Glomerular endothelial cell (primary cell): ENCODE results near the gene ITGA1. TPM values are rescaled to one million over a fixed set of nuclear protein-coding genes. Genes with fewer than 3 reads are reported as not detected.
"Not testable (repeated sequence)": the region's sequence is repeated elsewhere in the genome, so short reads cannot be mapped to it uniquely, and the experiment has no call there.

Experiments
- DNase-seq: peaks from one replicate; pipeline ENCODE4 v3.0.0-alpha.2; 2011; ENCODE audit warnings: low read depth, low spot score; ENCODE audit errors: extremely low read depth
- total RNA-seq: library from RNA; depleted of rRNA; stranded (reverse); fragments of >200 nt; gene quantifications from 2 replicates; pipeline ENCODE4 v1.2.3, GENCODE V29; 2015

Gene ITGA1
- 51.2 and 61.0 TPM in 2 replicates for total RNA-seq

DNA sequence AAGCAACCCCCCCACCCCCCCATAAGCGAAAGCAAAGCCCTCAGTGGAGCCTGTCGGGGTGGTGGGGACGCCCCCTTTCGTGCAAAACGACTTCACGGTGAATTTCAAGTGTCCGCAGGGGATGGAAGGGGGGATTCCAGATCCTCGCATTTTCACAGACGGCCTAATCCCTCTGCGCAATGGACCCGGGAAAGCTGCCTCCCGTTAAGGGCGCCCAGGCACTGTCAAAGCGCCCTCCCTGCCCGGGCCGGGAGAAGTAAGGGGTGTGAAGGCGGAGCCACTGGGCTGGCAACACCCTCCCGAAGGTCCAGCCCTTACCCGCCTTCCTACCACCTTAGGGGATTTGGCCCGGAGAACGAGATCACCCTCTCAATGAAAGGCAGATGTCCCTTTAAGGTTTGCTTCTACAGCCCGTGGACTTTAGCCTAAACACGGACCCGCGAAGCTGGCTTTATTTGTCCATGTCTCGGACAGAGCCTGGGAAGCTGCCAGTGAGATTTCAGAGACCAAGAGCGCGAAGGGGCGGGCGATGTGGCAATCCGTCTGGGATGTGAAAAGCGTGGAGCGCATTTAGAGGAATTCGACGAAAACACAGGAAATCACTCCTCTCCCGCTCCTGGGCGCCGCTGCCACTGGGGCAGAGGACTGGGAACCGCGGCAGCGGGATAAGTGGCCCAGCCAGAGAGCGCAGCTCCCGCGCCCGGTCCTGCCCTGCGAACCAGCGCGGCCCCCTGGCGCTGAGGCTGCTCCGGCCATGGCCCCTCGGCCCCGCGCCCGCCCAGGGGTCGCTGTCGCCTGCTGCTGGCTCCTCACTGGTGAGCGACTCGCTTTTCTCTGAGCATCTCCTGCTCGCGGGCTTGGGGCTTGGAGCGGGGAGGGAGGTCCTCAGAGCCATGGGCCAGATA is at the start of gene ITGA1, which contains the start of gene PELO:
ITGA1 (plus strand) TSS at position 317 of the 905 bp plus-strand sequence; CDS start at position 755, 438 bp downstream.
PELO (plus strand) TSS at position 317 of the 905 bp plus-strand sequence. CDS start 12,479 bp downstream, outside the sequence.
- no peak for DNase-seq

DNA sequence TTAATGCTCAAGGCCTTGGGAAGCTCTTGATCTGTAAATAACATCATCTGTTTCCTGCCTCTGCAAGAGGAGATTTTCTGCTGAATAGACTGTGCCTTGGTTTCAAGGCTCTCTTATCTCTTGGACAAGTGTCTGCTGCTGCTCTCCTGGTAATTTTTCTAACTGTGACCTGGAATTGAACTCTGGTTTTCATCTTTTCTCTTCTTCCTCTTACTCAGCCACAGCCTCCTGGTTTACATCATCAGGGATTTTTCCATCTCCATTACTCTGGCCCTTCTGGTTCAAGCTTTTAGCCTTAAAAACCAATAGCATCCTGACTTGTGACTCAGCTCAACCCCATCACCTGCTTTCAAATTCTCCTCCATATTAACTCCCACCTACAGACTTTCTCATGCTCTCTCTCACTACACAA is 49.6 kb upstream of the ITGA1 start:
- DNase-seq, result no peak

DNA sequence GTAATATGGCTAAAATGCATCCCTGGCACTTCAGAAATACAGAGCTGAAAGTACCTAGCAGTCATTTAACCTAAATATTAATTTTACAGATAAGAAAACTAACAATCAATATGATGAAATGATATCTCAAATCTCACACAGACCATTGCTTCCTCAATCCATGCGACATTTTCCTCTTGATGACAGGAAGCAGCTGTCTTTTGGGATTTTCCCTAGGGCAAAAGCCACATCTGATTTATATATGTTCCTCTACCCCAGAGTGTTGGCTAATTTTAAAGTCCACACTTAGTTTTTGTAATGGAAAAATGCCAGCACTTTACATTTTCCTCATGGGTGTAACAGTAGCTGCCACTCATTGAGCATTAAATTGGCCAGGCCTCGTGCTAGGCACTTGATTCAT is 47.7 kb upstream of the ITGA1 start:
- DNase-seq, result no peak

DNA sequence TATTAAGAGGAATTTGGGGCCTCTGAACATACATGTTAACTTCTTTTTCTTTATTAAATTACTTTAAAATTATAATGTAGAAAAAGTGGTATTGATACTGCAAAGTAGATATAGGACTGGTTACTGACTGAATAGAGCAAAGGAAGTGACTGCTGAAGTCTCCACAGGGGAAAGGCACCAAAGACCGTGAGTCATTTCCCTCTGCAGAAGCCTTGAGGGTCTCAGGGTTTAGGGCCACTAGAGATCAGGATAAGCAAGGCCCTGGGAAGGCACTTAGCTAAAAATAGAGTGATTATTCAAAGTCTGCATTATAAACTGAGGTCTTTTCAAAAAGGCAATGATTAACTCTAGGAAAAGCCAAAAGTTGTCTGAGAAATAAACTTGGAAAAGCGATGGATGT is 44.7 kb upstream of the ITGA1 start:
- DNase-seq, result no peak

DNA sequence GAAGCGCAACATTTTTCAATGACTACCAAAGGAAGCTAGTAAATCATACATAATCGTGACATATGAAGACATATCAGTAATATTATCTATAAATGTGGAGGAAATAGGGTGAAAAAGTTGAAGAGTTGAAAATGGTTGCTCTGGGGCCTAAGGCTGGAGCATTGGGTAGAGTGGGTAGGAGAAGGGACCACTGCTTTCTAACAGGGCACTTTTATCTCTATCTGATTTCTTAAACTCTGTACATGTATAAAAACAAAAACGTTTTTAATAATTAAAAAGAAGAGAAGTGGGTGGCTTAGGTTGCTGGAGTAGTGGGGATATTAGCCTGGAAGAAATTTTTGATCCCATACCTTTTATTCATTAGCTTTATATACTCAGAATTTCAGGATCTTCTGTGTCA is 44.2 kb upstream of the ITGA1 start:
- no peak for DNase-seq

DNA sequence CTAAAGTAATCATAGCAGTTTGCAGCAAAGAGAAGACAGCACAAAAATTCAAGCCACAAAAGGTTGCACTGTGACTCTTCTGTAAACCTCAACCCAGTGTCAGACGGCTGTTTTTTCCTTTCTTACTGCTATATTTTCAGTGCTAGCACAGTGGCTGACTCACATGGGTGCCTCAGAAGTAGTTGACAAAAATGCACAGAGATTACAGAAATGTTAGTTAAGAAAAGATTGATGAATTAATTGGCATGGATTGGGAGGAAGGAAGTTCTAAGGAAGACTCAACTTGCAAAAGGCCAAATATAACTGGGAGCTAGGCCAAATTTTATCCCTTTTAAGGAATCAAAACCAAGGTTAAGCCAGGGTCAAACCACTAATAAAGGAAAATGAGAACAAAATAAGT is 43.7 kb upstream of the ITGA1 start:
- no peak for DNase-seq

DNA sequence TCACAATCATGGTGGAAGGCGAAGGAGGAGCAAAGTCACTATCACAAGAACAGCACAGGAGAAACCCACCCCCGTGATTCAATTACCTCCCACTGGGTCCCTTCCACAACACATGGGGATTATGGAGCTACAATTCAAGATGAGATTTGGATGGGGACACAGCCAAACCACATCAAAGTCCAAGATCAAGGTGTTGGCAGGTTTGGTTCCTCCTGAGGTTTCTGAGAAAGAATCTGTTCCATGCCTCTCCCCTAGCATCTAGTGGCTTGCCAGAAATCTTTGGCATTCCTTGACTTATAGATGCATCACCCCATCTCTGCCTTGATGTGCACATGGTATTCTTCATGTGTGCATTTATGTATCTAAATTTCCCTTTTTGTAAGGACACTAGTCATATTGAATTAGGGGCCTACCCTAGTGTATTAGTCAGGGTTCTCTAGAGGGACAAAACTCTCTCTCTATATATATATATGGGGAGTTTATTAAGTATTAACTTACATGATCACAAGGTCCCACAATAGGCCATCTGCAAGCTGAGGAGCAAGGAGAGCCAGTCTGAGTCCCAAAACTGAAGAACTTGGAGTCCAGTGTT is 42.8 kb upstream of the ITGA1 start:
- DNase-seq, result not testable (repeated sequence)

DNA sequence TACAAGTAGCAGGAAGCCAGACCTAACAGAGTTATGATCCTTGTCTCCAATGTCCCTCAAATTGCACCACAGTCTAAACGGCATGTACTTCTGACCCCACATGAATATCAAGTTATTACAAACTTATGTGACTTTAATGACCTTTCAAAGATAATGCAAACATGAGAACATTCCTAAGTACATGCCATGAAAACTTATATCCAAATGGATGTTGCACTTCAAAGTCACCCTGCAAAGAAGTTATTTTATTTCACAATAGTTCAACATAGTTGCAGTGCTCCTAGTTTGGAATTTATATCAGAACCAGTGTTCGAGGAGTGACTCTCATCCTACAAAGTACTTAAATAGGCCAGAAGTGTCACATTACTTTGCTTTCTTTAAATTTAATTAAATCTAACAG is 41.2 kb upstream of the ITGA1 start:
- no peak for DNase-seq

DNA sequence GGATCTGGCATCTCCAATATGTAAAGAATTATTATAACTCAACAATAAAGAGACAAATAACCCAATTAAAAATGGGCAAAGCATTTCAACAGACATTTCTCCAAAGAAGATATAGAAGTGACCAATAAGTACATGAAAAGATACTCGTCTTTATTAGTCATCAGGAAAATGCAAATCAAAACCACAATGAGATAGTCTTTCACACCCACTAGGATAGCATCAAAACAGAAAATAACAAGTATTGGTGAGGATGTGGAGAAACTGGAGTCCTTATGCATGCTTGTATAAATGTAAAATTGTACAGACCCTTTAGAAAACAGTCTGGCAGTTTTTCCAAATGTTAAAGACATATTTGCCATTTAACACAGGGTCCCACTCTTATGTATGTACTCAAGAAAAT is 39.1 kb upstream of the ITGA1 start:
- no peak for DNase-seq

DNA sequence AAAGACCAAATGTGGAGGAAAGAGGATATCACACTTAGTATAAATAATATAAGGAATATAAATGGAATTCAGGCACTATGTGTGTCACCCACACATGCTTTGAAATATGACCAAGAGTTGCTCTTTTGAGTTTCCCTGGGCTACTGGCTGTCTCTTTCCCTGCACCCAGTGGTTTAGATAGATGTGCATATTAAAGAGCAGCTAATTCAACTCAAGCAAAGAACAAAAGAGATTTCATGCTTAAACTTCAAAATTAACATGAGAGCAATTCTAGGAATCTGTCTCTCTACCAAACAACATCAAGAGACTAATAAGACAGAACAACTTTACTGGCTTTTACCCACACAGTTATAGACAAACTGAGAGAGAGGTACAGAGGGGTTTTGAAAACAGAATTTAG is 38.0 kb upstream of the ITGA1 start:
- DNase-seq, result no peak

DNA sequence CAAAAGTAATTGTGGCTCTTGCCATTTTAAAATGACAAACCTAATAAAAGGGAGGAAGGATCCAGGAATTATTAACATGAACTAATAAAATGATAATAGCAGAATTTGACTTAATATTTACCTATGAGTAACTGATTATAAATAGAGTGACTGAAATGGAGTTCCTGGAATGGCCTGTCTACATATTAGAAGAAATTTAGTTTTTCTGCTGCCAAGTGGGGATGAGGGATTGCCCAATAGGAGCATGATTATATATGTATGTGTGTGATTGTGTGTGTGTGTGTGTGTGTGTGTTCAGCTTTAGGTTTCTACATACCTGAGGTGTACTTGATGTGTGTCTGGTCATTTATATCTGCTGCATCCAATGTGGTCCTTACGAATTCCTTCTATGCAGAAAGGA is 36.6 kb upstream of the ITGA1 start:
- DNase-seq, result no peak

DNA sequence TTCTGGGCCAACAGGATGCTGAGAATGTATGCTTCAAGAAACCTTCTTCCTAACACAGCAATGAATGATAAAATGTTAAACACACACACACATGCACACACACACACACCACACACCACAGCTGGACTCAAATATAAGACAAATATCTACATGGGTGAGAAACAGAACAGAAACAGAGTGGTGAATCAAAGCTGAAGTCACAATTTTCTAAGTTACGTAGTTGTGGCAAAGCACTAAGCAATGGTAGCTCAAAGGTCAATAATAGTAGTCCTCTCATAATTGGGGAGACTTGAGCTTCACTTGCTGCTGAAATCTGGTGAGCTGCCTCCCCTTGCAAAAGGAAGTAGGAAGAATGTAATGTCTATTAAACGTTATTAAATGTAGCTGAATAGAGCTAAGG is 33.7 kb upstream of the ITGA1 start:
- DNase-seq, result no peak

DNA sequence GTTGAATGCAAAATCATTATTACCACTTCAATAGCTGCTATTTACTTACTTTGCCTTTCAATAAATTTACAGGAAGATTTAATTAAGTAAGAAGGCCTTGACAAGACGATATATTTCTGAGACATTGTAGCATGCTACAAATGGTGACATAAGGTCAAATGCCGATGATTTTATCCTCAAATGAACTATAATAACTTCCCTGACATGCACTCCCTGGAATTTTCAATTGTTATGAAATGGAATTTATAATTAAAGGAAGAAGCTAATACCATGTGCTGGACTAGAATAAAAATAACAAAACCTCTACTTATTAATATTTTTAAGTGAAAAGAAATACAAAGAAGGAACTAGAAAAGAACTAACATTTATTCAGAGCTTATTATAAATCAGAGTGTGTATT is 30.2 kb upstream of the ITGA1 start:
- DNase-seq, result no peak

DNA sequence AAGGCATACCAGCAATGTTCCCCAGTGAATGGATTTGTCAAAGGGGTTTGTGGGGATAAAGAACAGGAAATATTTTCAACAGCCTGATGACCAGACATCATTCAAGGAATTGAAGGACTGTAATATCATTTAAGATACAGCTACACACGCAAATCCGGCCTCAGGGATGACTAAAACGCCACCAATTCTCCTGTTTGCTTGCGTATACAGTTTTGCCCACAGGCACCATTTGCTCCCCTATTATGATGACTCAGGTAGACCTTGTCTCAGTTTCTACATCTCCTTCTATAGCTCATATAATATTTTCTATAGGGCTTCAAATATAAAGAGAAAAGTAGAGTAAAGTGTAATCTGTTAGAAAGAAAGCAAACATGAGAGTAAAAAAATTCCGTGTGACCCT is 29.7 kb upstream of the ITGA1 start:
- DNase-seq, result no peak

DNA sequence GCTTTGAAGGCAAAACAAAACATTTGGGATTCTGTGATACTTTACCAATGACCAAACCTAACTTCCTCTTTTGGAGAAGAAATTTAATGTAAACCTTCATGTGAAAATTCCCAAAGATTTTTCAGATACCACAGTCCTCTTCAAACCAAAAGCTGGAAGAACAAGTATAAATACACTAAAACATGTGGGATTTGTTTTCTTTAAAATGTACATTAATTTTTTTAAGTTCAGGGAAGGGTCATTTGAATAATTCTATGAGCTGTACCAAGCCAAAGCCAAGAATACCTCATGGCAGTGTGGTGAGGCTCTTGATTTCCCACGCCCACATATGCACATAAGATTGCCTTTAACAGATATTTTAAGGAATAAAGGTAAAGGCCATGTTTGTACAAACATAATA is 28.4 kb upstream of the ITGA1 start:
- DNase-seq, result no peak

DNA sequence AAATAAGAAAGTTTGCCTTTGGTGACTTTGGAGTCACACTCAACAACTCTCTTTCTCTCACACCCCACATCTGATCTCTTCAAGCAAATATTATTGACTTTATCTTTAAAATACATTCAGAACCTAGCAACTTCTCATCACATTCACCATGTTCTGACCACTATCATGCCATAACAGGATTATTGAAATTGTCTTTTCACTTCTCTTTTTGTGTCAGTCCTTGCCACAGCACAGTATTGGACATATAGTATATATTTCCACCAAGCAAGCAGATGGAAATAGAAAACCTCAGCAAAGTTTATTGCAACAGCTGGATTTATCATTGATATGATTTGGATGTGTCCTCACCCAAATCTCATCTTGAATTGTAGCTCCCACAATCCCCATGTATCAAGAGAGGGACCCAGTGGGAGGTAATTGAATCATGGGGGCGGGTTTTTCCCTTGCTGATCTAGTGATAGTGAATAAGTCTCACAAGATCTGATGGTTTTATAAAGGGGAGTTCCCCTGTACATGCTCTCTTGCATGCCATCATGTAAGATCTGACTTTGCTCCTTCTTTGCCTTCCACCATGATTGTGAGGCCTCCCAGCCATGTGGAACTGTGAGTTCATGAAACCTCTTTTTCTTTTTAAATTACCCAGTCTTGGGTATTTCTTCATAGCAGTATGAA is 26.9 kb upstream of the ITGA1 start:
- DNase-seq, result no peak

DNA sequence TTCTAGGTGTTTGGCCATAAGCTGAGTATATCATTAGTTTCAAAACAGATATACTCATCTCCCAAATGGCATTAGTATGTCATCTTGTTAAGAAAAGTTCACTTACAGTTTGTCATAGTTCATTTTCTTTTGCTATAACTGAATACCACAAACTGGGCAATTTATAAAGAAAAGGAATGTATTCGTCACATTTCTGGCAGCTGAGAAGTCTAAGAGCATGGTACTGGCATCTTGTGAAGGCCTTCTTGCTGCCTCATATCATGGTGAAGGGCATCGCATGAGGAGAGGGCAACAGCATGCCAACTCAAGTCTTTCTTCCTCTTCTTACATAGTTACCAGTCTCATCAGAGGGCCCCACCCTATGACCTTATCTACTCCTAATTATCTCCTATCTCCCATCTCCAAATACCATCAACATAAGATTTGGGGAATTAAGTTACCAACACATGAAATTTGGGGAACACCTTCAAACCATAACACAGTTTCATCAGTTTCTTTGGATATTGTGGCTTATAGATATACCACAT is 20.4 kb upstream of the ITGA1 start:
- DNase-seq, result no peak

DNA sequence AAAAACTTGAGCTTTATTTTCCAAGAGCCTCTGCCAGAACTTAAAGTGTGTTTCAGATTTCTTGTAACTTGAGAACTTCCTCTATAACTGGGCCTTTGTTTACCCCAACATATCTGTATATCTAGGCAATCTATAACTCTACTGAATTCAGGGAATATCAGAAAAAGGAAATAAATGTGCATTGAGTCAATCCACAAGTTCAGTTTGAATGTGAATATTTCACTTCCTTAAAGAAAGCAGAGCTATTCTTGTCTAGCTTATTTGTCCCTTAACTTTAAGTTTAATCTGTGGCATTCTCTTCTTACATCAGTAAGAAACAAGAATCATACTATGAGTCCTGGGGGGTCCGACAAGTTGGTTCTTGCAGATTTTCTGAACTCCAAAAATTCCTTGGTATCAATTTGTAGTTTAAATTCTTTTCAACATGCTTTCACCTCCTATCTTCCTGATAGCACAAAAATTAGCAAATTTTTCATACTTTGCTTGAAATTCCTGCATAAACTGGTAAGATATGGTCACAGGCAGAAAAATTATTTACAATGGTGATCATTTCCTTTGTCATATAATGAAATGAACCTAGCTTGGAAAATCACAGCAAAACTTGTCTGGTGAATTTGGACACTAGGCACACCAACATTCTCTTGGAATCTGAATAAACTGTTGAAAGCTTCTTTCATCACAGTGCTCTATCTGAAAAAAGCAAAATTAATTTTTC is 19.8 kb upstream of the ITGA1 start:
- no peak for DNase-seq

DNA sequence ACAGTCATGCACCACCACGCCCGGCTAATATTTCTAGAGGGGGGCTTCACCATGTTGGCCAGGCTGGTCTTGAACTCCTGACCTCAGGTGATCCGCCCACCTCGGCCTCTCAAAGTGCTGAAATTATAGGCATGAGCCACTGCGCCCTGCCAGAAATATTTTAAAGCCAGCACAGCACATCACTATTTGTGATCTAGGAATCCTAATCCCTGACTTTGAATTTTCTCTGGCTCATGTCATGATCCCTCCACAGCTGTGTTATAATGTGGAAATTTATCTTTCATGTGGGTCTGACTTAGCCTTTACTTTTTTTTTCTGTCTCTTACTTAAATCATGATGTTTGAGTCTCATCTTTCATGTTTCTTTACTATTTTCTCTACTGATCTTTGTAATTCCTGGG is 18.7 kb upstream of the ITGA1 start:
- no peak for DNase-seq

DNA sequence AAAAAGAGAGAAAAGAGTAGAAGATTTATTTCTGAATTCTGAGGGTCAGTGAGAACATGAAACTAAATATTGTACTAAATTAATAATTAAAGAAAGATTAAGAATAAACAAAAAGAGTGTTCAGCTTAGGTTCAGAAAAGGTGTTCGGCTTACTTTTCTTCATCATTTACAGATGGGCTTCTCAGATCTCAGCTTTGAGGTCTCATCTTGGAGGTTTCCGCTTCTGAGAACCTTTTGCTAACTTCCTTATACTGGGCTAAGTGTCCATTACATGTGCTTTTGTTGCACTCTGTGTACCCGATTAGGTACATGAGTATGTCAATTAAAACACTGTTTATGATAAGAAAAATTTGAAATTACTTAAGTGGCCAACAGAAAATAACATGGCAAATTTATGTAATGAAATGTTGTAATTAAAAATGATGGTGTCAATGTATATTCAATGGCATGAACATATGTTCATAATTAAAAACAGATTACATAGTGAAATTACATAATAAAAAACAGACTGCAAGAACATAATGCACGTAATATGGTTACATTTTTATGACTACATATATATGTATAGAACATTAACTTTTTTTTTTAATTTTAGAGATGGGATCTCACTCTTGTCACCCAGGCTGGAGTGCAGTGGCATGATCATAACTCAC is 17.3 kb upstream of the ITGA1 start:
- DNase-seq, result no peak
